HEK293 (cell line): ENCODE results near the gene TMEM140.

Source experiments
- CTCF ChIA-PET: fragments of 350-600 bp; formaldehyde crosslinking; extraction: SDS; loops from one replicate; lab custom pipeline; 2021; ENCODE audit warnings: antibody characterized with exemption; lab: Yijun Ruan, JAX
- POLR2A ChIA-PET: fragments of 300-600 bp; formaldehyde crosslinking; extraction: SDS; loops from one replicate; lab custom pipeline; 2020; ENCODE audit warnings: antibody characterized with exemption, inconsistent platforms; lab: Yijun Ruan, JAX
- H3K27ac ChIP-seq: fragments of 200-500 bp; sonication (Bioruptor generic); 2 replicates; pipeline ENCODE4 v1.5.1; 2014; ENCODE audit warnings: low read depth, low read length, control low read depth, inconsistent platforms; ENCODE audit errors: extremely low read depth
- H3K36me3 ChIP-seq, 2 experiments: fragments of 200-500 bp in 1 of 2; sonication (Bioruptor generic) in 1 of 2; 1 replicate in 1 of 2; 2 replicates in 1 of 2; pipeline ENCODE4 v1.5.1; 2014 to 2017; ENCODE audit warnings: inconsistent platforms in 2 of 2, low read length in 2 of 2; ENCODE audit not compliant: control insufficient read depth in 2 of 2, insufficient read depth in 1 of 2
- H3K4me1 ChIP-seq: fragments of 200-500 bp; sonication (Bioruptor generic); 2 replicates; pipeline ENCODE4 v1.5.1; 2014; ENCODE audit warnings: mild to moderate bottlenecking, low read length, inconsistent platforms; ENCODE audit not compliant: control insufficient read depth, insufficient read depth
- H3K4me3 ChIP-seq: 2 replicates; pipeline ENCODE4 v1.5.1; 2011; ENCODE audit warnings: low read depth, mild to moderate bottlenecking, control low read depth, low read length, moderate library complexity
- H3K9me3 ChIP-seq: fragments of 200-500 bp; sonication (Bioruptor generic); 2 replicates; pipeline ENCODE4 v1.5.1; 2014; ENCODE audit warnings: low read depth, low read length, inconsistent platforms; ENCODE audit not compliant: control insufficient read depth, insufficient read depth
- GLI2 ChIP-seq: fragments of 450-650 bp; formaldehyde crosslinking; IDR thresholded peaks from 2 replicates; pipeline ENCODE4; 2017; ENCODE audit warnings: missing biosample characterization, missing genetic modification characterization, low read depth, borderline replicate concordance
- MZF1 ChIP-seq: fragments of 450-650 bp; formaldehyde crosslinking; IDR thresholded peaks from 2 replicates; pipeline ENCODE4 v1.5.1; 2017; ENCODE audit warnings: missing biosample characterization, missing genetic modification characterization, borderline replicate concordance
- RBAK ChIP-seq: fragments of 450-650 bp; formaldehyde crosslinking; IDR thresholded peaks from 2 replicates; pipeline ENCODE4 v1.5.1; 2016; ENCODE audit warnings: missing biosample characterization, missing genetic modification characterization
- SP7 ChIP-seq: fragments of 450-650 bp; formaldehyde crosslinking; IDR thresholded peaks from 2 replicates; pipeline ENCODE4 v1.5.1; 2016; ENCODE audit warnings: missing biosample characterization, missing genetic modification characterization
- YY1 ChIP-seq: fragments of 450-650 bp; formaldehyde crosslinking; IDR thresholded peaks from 2 replicates; pipeline ENCODE4 v1.5.1; 2018; ENCODE audit warnings: missing biosample characterization, missing genetic modification characterization
- ZBTB1 ChIP-seq: fragments of 450-650 bp; formaldehyde crosslinking; IDR thresholded peaks from 2 replicates; pipeline ENCODE4 v1.5.1; 2016; ENCODE audit warnings: missing biosample characterization, missing genetic modification characterization
- ZBTB6 ChIP-seq: fragments of 450-650 bp; formaldehyde crosslinking; IDR thresholded peaks from 2 replicates; pipeline ENCODE4 v1.5.1; 2017; ENCODE audit warnings: missing biosample characterization, missing genetic modification characterization
- ZEB2 ChIP-seq: fragments of 450-650 bp; formaldehyde crosslinking; IDR thresholded peaks from 2 replicates; pipeline ENCODE4 v1.5.1; 2016; ENCODE audit warnings: missing biosample characterization, missing genetic modification characterization
- ZNF221 ChIP-seq: fragments of 450-650 bp; formaldehyde crosslinking; IDR thresholded peaks from 2 replicates; pipeline ENCODE4 v1.5.1; 2017; ENCODE audit warnings: missing biosample characterization, missing genetic modification characterization, borderline replicate concordance
- ZNF26 ChIP-seq: fragments of 450-650 bp; formaldehyde crosslinking; IDR thresholded peaks from 2 replicates; pipeline ENCODE4 v1.5.1; 2016; ENCODE audit warnings: missing biosample characterization, missing genetic modification characterization
- ZNF280C ChIP-seq: fragments of 450-650 bp; formaldehyde crosslinking; IDR thresholded peaks from 2 replicates; pipeline ENCODE4 v1.5.1; 2016; ENCODE audit warnings: missing biosample characterization, missing genetic modification characterization
- ZNF354C ChIP-seq: fragments of 450-650 bp; formaldehyde crosslinking; IDR thresholded peaks from 2 replicates; pipeline ENCODE4 v1.5.1; 2016; ENCODE audit warnings: missing biosample characterization, missing genetic modification characterization, low read depth, borderline replicate concordance
- ZNF37A ChIP-seq: fragments of 450-650 bp; IDR thresholded peaks from 2 replicates; pipeline ENCODE4 v1.5.1; 2018; ENCODE audit warnings: missing biosample characterization, missing genetic modification characterization
- ZNF473 ChIP-seq: fragments of 450-650 bp; formaldehyde crosslinking; IDR thresholded peaks from 2 replicates; pipeline ENCODE4 v1.5.1; 2017; ENCODE audit warnings: missing biosample characterization, missing genetic modification characterization
- ZNF555 ChIP-seq: fragments of 450-650 bp; formaldehyde crosslinking; conservative IDR thresholded peaks from 2 replicates; pipeline ENCODE4 v1.5.1; 2017; ENCODE audit warnings: missing biosample characterization, mild to moderate bottlenecking, missing genetic modification characterization, inconsistent platforms
- ZNF660 ChIP-seq: fragments of 450-650 bp; IDR thresholded peaks from 2 replicates; pipeline ENCODE4 v1.5.1; 2018; ENCODE audit warnings: missing biosample characterization, mild to moderate bottlenecking, missing genetic modification characterization
- ZNF664 ChIP-seq: fragments of 450-650 bp; formaldehyde crosslinking; IDR thresholded peaks from 2 replicates; pipeline ENCODE4 v1.5.1; 2016; ENCODE audit warnings: missing biosample characterization, missing genetic modification characterization
- ZNF791 ChIP-seq: fragments of 450-650 bp; formaldehyde crosslinking; IDR thresholded peaks from 2 replicates; pipeline ENCODE4 v1.5.1; 2016; ENCODE audit warnings: missing biosample characterization, missing genetic modification characterization

Gene TMEM140

GRCh38 chr7:135183478-135183877, 35.6 kb downstream of the TMEM140 start:
- no peak overlapping the region for H3K4me3 ChIP-seq
- TF ChIP-seq SP7 (tag by site-specific recombination) (no peak), ZNF26 (tag by site-specific recombination) (no peak), ZNF664 (tag by site-specific recombination) (no peak), YY1 (tag by site-specific recombination) (no peak), ZNF660 (tag by site-specific recombination) (no peak), MZF1 (tag by site-specific recombination) (no peak), ZNF555 (tag by site-specific recombination) (no peak), ZNF280C (tag by site-specific recombination) (no peak), ZNF791 (tag by site-specific recombination) (no peak), ZNF221 (tag by site-specific recombination) (no peak), GLI2 (tag by site-specific recombination) (no peak), ZNF354C (tag by site-specific recombination) (no peak), ZEB2 (tag by site-specific recombination) (no peak), ZBTB6 (tag by site-specific recombination) (no peak), ZBTB1 (tag by site-specific recombination) (no peak)
- POLR2A ChIA-PET, result no interaction called here
- H3K36me3 ChIP-seq, result peaks cover 0 to 54% of the 10 kb centered on the region in 2 experiments; a peak in 1 of 3 replicates
- CTCF ChIA-PET, result interaction anchor here (0.7 kb wide), 1 partner anchor 432 kb away, joined by 4 read pairs; no protein-coding TSS in a partner anchor
- no peaks in the 10 kb centered on the region for H3K4me1 ChIP-seq
- H3K9me3 ChIP-seq, result no peaks in the 10 kb centered on the region
- no peak overlapping the region for H3K27ac ChIP-seq

GRCh38 chr7:135184254-135184841, 36.5 kb downstream of the TMEM140 start:
- no peaks in the 10 kb centered on the region for H3K9me3 ChIP-seq
- H3K36me3 ChIP-seq, result peaks cover 0 to 63% of the 10 kb centered on the region in 2 experiments; a peak in 1 of 3 replicates
- POLR2A ChIA-PET, result no interaction called here
- CTCF ChIA-PET, result no interaction called here
- TF ChIP-seq ZNF473 (tag by site-specific recombination), result no peak
- no peak for TF ChIP-seq RBAK (tag by site-specific recombination)
- TF ChIP-seq ZNF37A (tag by site-specific recombination), result no peak
- no peaks in the 10 kb centered on the region for H3K4me1 ChIP-seq
- no peak overlapping the region for H3K27ac ChIP-seq
- no peak overlapping the region for H3K4me3 ChIP-seq
